Right lobe of liver (tissue), 6 donors: Measurements from ENCODE around the gene SBSN. TPM values are rescaled to one million over a fixed set of nuclear protein-coding genes. Genes with fewer than 3 reads are reported as not detected.
A peak's percentile ranks its signal among the peaks of the same experiment; 100 is the strongest.
"Not testable (repeated sequence)": the region's sequence is repeated elsewhere in the genome, so short reads cannot be mapped to it uniquely, and the experiment has no call there.

Source experiments
- ATAC-seq, 4 donors: fragments of 200-7000 bp; cut with Tn5 transposase; one replicate each; pipeline ENCODE4 v1.9.1; 2020; ENCODE audit warnings: mild to moderate bottlenecking in 4 of 4, moderate library complexity in 4 of 4
- DNase-seq, 3 donors: peaks; one replicate each; pipeline ENCODE4 v3.0.0-alpha.2; 2020
- H3K27ac ChIP-seq, 3 donors: fragments of 200-600 bp; one replicate each; pipeline ENCODE4 v1.8.0; 2022
- H3K27me3 ChIP-seq, 2 donors: fragments of 200-600 bp; one replicate each; pipeline ENCODE4 v1.8.0; 2022
- H3K36me3 ChIP-seq, 4 donors: fragments of 200-600 bp; sonication (generic) in 1 of 4; one replicate each; pipeline versions ENCODE4 v1.5.1 to v1.8.0; 2017 to 2022; ENCODE audit warnings: control low read depth in 1 of 4
- H3K4me1 ChIP-seq, 4 donors: fragments of 200-600 bp; sonication (generic) in 1 of 4; one replicate each; pipeline versions ENCODE4 v1.5.1 to v1.8.0; 2017 to 2022; ENCODE audit warnings: control low read depth in 1 of 4
- H3K4me3 ChIP-seq, 3 donors: fragments of 200-600 bp; one replicate each; pipeline ENCODE4 v1.8.0; 2022
- H3K9me3 ChIP-seq, 4 donors: fragments of 200-600 bp; sonication (generic) in 1 of 4; one replicate each; pipeline versions ENCODE4 v1.5.1 to v1.8.0; 2017 to 2022; ENCODE audit warnings: control low read depth in 1 of 4
- CTCF ChIP-seq, 4 donors: fragments of 200-600 bp in 3 of 4; fragments of 450-650 bp in 1 of 4; IDR thresholded peaks; one replicate each; pipeline versions ENCODE4 v1.5.1 to v1.8.0; 2016 to 2022; ENCODE audit warnings: antibody characterized with exemption in 4 of 4, mild to moderate bottlenecking in 2 of 4
- POLR2A ChIP-seq: fragments of 450-650 bp; IDR thresholded peaks from one replicate; pipeline ENCODE4 v1.6.1; 2017; ENCODE audit warnings: antibody characterized with exemption, mild to moderate bottlenecking
- WGBS: methylation state at CpG from one replicate; pipeline ENCODE4 v1.1.6; 2018; ENCODE audit warnings: low coverage, low lambda C conversion rate; ENCODE audit not compliant: insufficient coverage; ENCODE audit errors: missing lambda C conversion rate; 5-methylcytosine and 5-hydroxymethylcytosine counted together
- intact Hi-C, 2 donors: fragments of 100-400 bp; cut with DNase I; formaldehyde crosslinking; loops; one replicate each; pipeline versions ENCODE4 v1.11.2 to v1.14.1; 2022
- total RNA-seq, 6 experiments: library from RNA; depleted of rRNA in 2 of 6; stranded (reverse); fragments of >200 nt in 2 of 6; fragmentation: NEBNext Ultra II Directional in 3 of 6; extraction: Animal tissue kit (Norgen Biotek cat#: 25700) in 3 of 6; gene quantifications; one replicate each; pipeline versions ENCODE4 v1.1.0 to v1.2.4, GENCODE V29; 2016 to 2023
- donor health status: DM: no; HTN: yes; CAD: no.
- donor health status: DM: no; HTN: no; CAD: no.
- donor health status: DM: no; HTN: no; CAD: no.
- donor health status: DM: no; HTN: yes; CAD: no.
- donor health status: DM: no; HTN: yes; CAD: no.

Gene SBSN
- total RNA-seq, 6 experiments from 2014 or later = 0.24 TPM; not detected in 5

DNA sequence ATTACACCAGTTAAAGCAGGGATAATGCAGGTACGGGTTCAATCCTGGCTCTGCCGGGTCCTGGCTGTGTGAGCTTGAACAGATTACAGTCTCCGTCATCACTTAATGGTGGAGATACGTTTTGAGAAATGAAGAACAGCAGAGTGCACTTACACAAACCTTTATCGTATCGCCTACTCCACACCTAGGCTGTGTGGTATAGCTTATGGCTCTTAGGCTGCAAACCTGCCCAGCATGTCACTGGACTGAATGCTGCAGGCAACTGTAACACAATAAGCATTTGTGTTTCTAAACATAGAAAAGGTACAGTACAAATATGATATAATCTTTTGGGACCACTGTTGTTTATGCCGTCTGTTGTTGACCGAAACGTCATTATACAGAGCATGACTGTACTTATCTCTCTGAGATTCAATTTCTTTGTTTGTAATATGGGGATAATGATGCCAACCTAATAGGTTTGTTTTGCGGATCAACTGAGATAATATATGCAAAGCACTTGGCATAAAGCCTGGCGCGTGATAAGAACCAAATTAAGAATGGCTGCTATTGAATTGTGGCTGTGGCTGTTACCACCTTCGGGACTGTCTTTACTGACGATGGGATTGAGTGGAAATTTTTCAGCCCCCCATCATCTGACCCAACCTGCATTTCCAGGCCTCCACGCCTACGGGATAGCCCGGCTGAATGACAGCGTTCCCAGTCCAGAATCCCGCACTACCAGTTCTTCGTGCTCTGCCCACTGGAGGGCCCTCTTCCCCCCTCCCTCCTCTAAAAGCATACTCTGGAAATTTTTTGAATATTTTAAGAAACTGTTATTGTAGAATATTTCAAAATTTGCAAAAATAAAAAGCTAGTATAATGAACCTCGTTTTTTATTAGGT, 49.1 kb downstream of the SBSN start:
- TF ChIP-seq CTCF (IDR thresholded peaks at IDR 0.05) = no peak
- no peak for TF ChIP-seq POLR2A
- WGBS = 88% methylated on average over 20 of the region's 21 CpGs
- Histone ChIP-seq H3K4me1 (no peaks in the 10 kb centered on the region), H3K4me3 (no peak overlapping the region), H3K27me3 (no peaks in the 10 kb centered on the region), H3K27ac (no peak overlapping the region), H3K9me3 (no peaks in the 10 kb centered on the region), H3K36me3 (no peaks in the 10 kb centered on the region)
- intact Hi-C loops = loop anchor here in 1 of 2 donors (10.0 kb wide), 2 partner anchors 64 to 134 kb away; partner anchors contain the start of gene FFAR1
- DNase-seq = no peak
- no peak for ATAC-seq

- no peak for DNase-seq
- no peaks in the 10 kb centered on the region for H3K36me3 ChIP-seq
- ATAC-seq = no peak
- no peaks in the 10 kb centered on the region for H3K9me3 ChIP-seq
- H3K4me1 ChIP-seq = no peaks in the 10 kb centered on the region
- WGBS = 77% methylated on average over 4 of the region's 4 CpGs
- intact Hi-C loops = loop anchor here in 1 of 2 donors (10.0 kb wide), 2 partner anchors 61 to 131 kb away; partner anchors contain the start of gene FFAR1
- no peak overlapping the region for H3K4me3 ChIP-seq
- no peak overlapping the region for H3K27ac ChIP-seq
- H3K27me3 ChIP-seq = no peaks in the 10 kb centered on the region
- TF ChIP-seq CTCF (IDR thresholded peaks at IDR 0.05) = peak in 1 of 4 donors; percentile 11
- no peak for TF ChIP-seq POLR2A
Observed at GRCh38 chr19:35476149-35476548, 52.0 kb downstream of the SBSN start.

GRCh38 chr19:35474594-35474993, 53.5 kb downstream of the SBSN start:
- H3K27ac ChIP-seq, DNase-seq, H3K9me3 ChIP-seq, H3K4me1 ChIP-seq, H3K36me3 ChIP-seq, ATAC-seq, H3K27me3 ChIP-seq, H3K4me3 ChIP-seq: not testable (repeated sequence)
- WGBS = 90% methylated on average over 6 of the region's 7 CpGs
- intact Hi-C loops = loop anchor here in 1 of 2 donors (10.0 kb wide), 2 partner anchors 60 to 130 kb away; partner anchors contain the start of gene FFAR1

GRCh38 chr19:35474104-35474503, 54.0 kb downstream of the SBSN start:
- WGBS = 86% methylated on average over 13 of the region's 14 CpGs
- Histone ChIP-seq H3K9me3 (no peaks in the 10 kb centered on the region), H3K4me3 (no peak overlapping the region), H3K27me3 (no peaks in the 10 kb centered on the region), H3K4me1 (no peaks in the 10 kb centered on the region), H3K36me3 (no peaks in the 10 kb centered on the region), H3K27ac (no peak overlapping the region)
- ATAC-seq (no peak), DNase-seq (no peak)
- intact Hi-C loops = loop anchor here in 1 of 2 donors (10.0 kb wide), 2 partner anchors 59 to 129 kb away; partner anchors contain the start of gene FFAR1
- TF ChIP-seq POLR2A (no peak), CTCF (IDR thresholded peaks at IDR 0.05) (no peak)

Other genes with a start within 250 kb of the SBSN start
- 100 to 1,000 TPM in 2 of 6 experiments, 10 to 100 TPM in 3, under 1 TPM in 1; 0.86 to 146 (median 65.3) TPM for gene HAMP, start 245.8 kb downstream of the SBSN start, total RNA-seq
- under 1 TPM in 1 of 6 experiments, not detected in 5; 0.40 TPM for gene MAG, start 236.2 kb downstream of the SBSN start, total RNA-seq
- 1 to 10 TPM in 3 of 6 experiments, under 1 TPM in 3; 0.39 to 1.3 (median 0.96) TPM for gene CD22, start 199.1 kb downstream of the SBSN start, total RNA-seq
- gene FFAR1, start 180.4 kb downstream of the SBSN start, total RNA-seq = not detected
- under 1 TPM in 1 of 6 experiments, not detected in 5; 0.27 TPM for gene FFAR3, start 169.9 kb downstream of the SBSN start, total RNA-seq
- gene GPR42, start 157.2 kb downstream of the SBSN start, total RNA-seq = not detected
- under 1 TPM in 3 of 6 experiments, not detected in 3; 0.30 to 0.64 (median 0.35) TPM for gene FFAR2, start 80.1 kb downstream of the SBSN start, total RNA-seq
- not detected for gene KRTDAP, start 37.8 kb downstream of the SBSN start, total RNA-seq
- gene DMKN, start 14.7 kb downstream of the SBSN start, total RNA-seq = 1 to 10 TPM; 1.0 to 4.0 (median 2.0) TPM
- not detected for gene GAPDHS, start 5.1 kb upstream of the SBSN start, total RNA-seq
- 10 to 100 TPM; 29.4 to 65.7 (median 36.2) TPM for gene TMEM147, start 17.3 kb upstream of the SBSN start, total RNA-seq
- gene ATP4A, start 35.3 kb upstream of the SBSN start, total RNA-seq = under 1 TPM in 1 of 6 experiments, not detected in 5; 0.06 TPM
- not detected for gene PMIS2, start 57.9 kb upstream of the SBSN start, total RNA-seq
- gene HAUS5, start 84.4 kb upstream of the SBSN start, total RNA-seq = 1 to 10 TPM; 3.7 to 6.1 (median 4.4) TPM
- gene RBM42, start 100.7 kb upstream of the SBSN start, total RNA-seq = 10 to 100 TPM; 27.8 to 46.5 (median 31.0) TPM
- 1 to 10 TPM in 1 of 6 experiments, under 1 TPM in 3, not detected in 2; 0.38 to 1.2 (median 0.57) TPM for gene ETV2, start 113.4 kb upstream of the SBSN start, total RNA-seq
- gene COX6B1, start 120.0 kb upstream of the SBSN start, total RNA-seq = 100 to 1,000 TPM; 189 to 697 (median 228) TPM
- gene UPK1A, start 138.2 kb upstream of the SBSN start, total RNA-seq = under 1 TPM in 1 of 6 experiments, not detected in 5; 0.27 TPM
- gene ZBTB32, start 176.2 kb upstream of the SBSN start, total RNA-seq = under 1 TPM in 1 of 6 experiments, not detected in 5; 0.15 TPM
- 10 to 100 TPM; 10.5 to 23.1 (median 15.0) TPM for gene KMT2B, start 189.7 kb upstream of the SBSN start, total RNA-seq
- 10 to 100 TPM; 16.3 to 58.9 (median 29.3) TPM for gene IGFLR1, start 214.1 kb upstream of the SBSN start, total RNA-seq
- 10 to 100 TPM; 11.3 to 19.9 (median 17.5) TPM for gene U2AF1L4, start 217.1 kb upstream of the SBSN start, total RNA-seq
- gene PSENEN, start 217.3 kb upstream of the SBSN start, total RNA-seq = 10 to 100 TPM; 24.2 to 42.9 (median 35.8) TPM
- 1 to 10 TPM; 3.2 to 8.2 (median 4.9) TPM for gene LIN37, start 220.3 kb upstream of the SBSN start, total RNA-seq
- gene HSPB6, start 228.7 kb upstream of the SBSN start, total RNA-seq = 1 to 10 TPM; 2.6 to 6.0 (median 4.5) TPM
- gene PROSER3, start 229.9 kb upstream of the SBSN start, total RNA-seq = 1 to 10 TPM; 3.9 to 5.5 (median 4.7) TPM
- gene ARHGAP33, start 247.3 kb upstream of the SBSN start, total RNA-seq = 1 to 10 TPM in 5 of 6 experiments, under 1 TPM in 1; 0.37 to 5.2 (median 3.1) TPM